Esophagus muscularis mucosa (tissue), 4 donors: ENCODE measurements around the gene SOSTDC1. TPM values are rescaled to one million over a fixed set of nuclear protein-coding genes. Genes with fewer than 3 reads are reported as not detected.

Source experiments
- DNase-seq: peaks from one replicate; pipeline ENCODE4 v3.0.0-alpha.2; 2017; ENCODE audit errors: extremely low spot score
- H3K27ac ChIP-seq, 4 donors: fragments of 200-600 bp; sonication (generic); replicated peaks in 1 of 4; 1 replicate in 3 of 4; 2 replicates in 1 of 4; pipeline ENCODE4 v1.5.1; 2016 to 2019; ENCODE audit warnings: mild to moderate bottlenecking in 1 of 4
- H3K27me3 ChIP-seq, 4 donors: fragments of 200-600 bp; sonication (generic); one replicate each; pipeline versions ENCODE4 v1.5.1 to v1.6.0; 2016 to 2019
- H3K36me3 ChIP-seq, 4 donors: fragments of 200-600 bp; sonication (generic); one replicate each; pipeline ENCODE4 v1.5.1; 2016 to 2019
- H3K4me1 ChIP-seq, 4 donors: fragments of 200-600 bp; sonication (generic); one replicate each; pipeline ENCODE4 v1.5.1; 2016 to 2019
- H3K4me3 ChIP-seq, 4 donors: fragments of 200-600 bp; sonication (generic); 1 replicate in 2 of 4; 2 replicates in 2 of 4; pipeline ENCODE4 v1.5.1; 2016 to 2019; ENCODE audit warnings: mild to moderate bottlenecking in 4 of 4, moderate library complexity in 1 of 4
- H3K9me3 ChIP-seq, 4 donors: fragments of 200-600 bp; sonication (generic); 1 replicate in 3 of 4; 2 replicates in 1 of 4; pipeline ENCODE4 v1.5.1; 2016 to 2019
- CTCF ChIP-seq, 3 experiments: fragments of 200-600 bp in 2 of 3; fragments of 450-650 bp in 1 of 3; sonication (generic) in 2 of 3; IDR thresholded peaks; one replicate each; pipeline ENCODE4 v1.5.1; 2017 to 2019; ENCODE audit warnings: antibody characterized with exemption in 3 of 3, mild to moderate bottlenecking in 2 of 3, moderate library complexity in 1 of 3
- EP300 ChIP-seq: sonication (generic); formaldehyde crosslinking; IDR thresholded peaks from one replicate; pipeline ENCODE4 v1.6.1; 2017; ENCODE audit warnings: antibody characterized with exemption
- POLR2A ChIP-seq: fragments of 450-650 bp; IDR thresholded peaks from one replicate; pipeline ENCODE4 v1.6.1; 2017; ENCODE audit warnings: antibody characterized with exemption, moderate library complexity, mild to moderate bottlenecking, low read depth
- POLR2AphosphoS5 ChIP-seq, 2 donors: sonication (generic); formaldehyde crosslinking; IDR thresholded peaks; one replicate each; pipeline ENCODE4 v1.6.1; 2017; ENCODE audit warnings: antibody characterized with exemption in 2 of 2
- WGBS: methylation state at CpG from one replicate; pipeline ENCODE4 v1.1.5; 2018; 5-methylcytosine and 5-hydroxymethylcytosine counted together
- intact Hi-C: fragments of 100-400 bp; cut with DNase I; formaldehyde crosslinking; loops from one replicate; pipeline ENCODE4 v1.15.1; 2023
- small RNA-seq, 3 donors: library from RNA; depleted of rRNA; stranded (forward); fragments of <200 nt; gene quantifications; one replicate each; pipeline ENCODE3, GENCODE V24; 2016
- total RNA-seq, 4 donors: library from RNA; depleted of rRNA; stranded (reverse); fragments of >200 nt; gene quantifications; one replicate each; pipeline versions ENCODE4 v1.1.0 to v1.2.1, GENCODE V29; 2016

The SOSTDC1 gene
- total RNA-seq, 4 donors from 2014 or later: 0.71 to 1.2 (median 0.83) TPM; not detected in 1

- H3K4me3 ChIP-seq: no peak overlapping the region
- no peak for DNase-seq
- no peak overlapping the region for H3K27ac ChIP-seq
- no peaks in the 10 kb centered on the region for H3K9me3 ChIP-seq
- peaks cover 9 to 14% (median 10%) of the 10 kb centered on the region in 4 donors for H3K4me1 ChIP-seq
- H3K36me3 ChIP-seq: no peaks in the 10 kb centered on the region
- no peak for TF ChIP-seq POLR2AphosphoS5 (IDR thresholded peaks at IDR 0.05)
- no peak for TF ChIP-seq CTCF (IDR thresholded peaks at IDR 0.05)
- TF ChIP-seq EP300: no peak
- TF ChIP-seq POLR2A: no peak
- no peaks in the 10 kb centered on the region for H3K27me3 ChIP-seq
- 67% methylated on average over 8 of the region's 8 CpGs for WGBS
- intact Hi-C loops: loop anchor here (10.0 kb wide), 1 partner anchor 338 kb away; no protein-coding TSS in a partner anchor
Observed at GRCh38 chr7:16412274-16413254, 53.0 kb downstream of the SOSTDC1 start.

Small RNA genes within 50 kb of the gene (small RNA-seq; reads per million reads assigned to genes)
- gene AC005014.3: 0 reads per million in 3 donors

Other genes starting within 250 kb of the SOSTDC1 start
- 1 to 10 TPM; 1.9 to 3.6 (median 3.5) TPM for gene CRPPA, start 44.2 kb downstream of the SOSTDC1 start, total RNA-seq
- gene LRRC72, start 61.1 kb upstream of the SOSTDC1 start, total RNA-seq: not detected
- 10 to 100 TPM; 12.4 to 24.9 (median 17.6) TPM for gene ANKMY2, start 180.0 kb upstream of the SOSTDC1 start, total RNA-seq
- gene BZW2, start 180.4 kb upstream of the SOSTDC1 start, total RNA-seq: 10 to 100 TPM; 48.1 to 73.9 (median 62.4) TPM